HEK293 (cell line): ENCODE measurements around the gene FAM120B.

Experiments used
- CTCF ChIA-PET: fragments of 350-600 bp; formaldehyde crosslinking; extraction: SDS; loops from one replicate; lab custom pipeline; 2021; ENCODE audit warnings: antibody characterized with exemption; lab: Yijun Ruan, JAX
- POLR2A ChIA-PET: fragments of 300-600 bp; formaldehyde crosslinking; extraction: SDS; loops from one replicate; lab custom pipeline; 2020; ENCODE audit warnings: antibody characterized with exemption, inconsistent platforms; lab: Yijun Ruan, JAX
- H3K27ac ChIP-seq: fragments of 200-500 bp; sonication (Bioruptor generic); 2 replicates; pipeline ENCODE4 v1.5.1; 2014; ENCODE audit warnings: low read depth, low read length, control low read depth, inconsistent platforms; ENCODE audit errors: extremely low read depth
- H3K36me3 ChIP-seq, 2 experiments: fragments of 200-500 bp in 1 of 2; sonication (Bioruptor generic) in 1 of 2; 1 replicate in 1 of 2; 2 replicates in 1 of 2; pipeline ENCODE4 v1.5.1; 2014 to 2017; ENCODE audit warnings: inconsistent platforms in 2 of 2, low read length in 2 of 2; ENCODE audit not compliant: control insufficient read depth in 2 of 2, insufficient read depth in 1 of 2
- H3K4me1 ChIP-seq: fragments of 200-500 bp; sonication (Bioruptor generic); 2 replicates; pipeline ENCODE4 v1.5.1; 2014; ENCODE audit warnings: mild to moderate bottlenecking, low read length, inconsistent platforms; ENCODE audit not compliant: control insufficient read depth, insufficient read depth
- H3K4me3 ChIP-seq: 2 replicates; pipeline ENCODE4 v1.5.1; 2011; ENCODE audit warnings: low read depth, mild to moderate bottlenecking, control low read depth, low read length, moderate library complexity
- H3K9me3 ChIP-seq: fragments of 200-500 bp; sonication (Bioruptor generic); 2 replicates; pipeline ENCODE4 v1.5.1; 2014; ENCODE audit warnings: low read depth, low read length, inconsistent platforms; ENCODE audit not compliant: control insufficient read depth, insufficient read depth
- BCL11A ChIP-seq: fragments of 450-650 bp; formaldehyde crosslinking; IDR thresholded peaks from 2 replicates; pipeline ENCODE4 v1.5.1; 2016; ENCODE audit warnings: low read depth, missing biosample characterization, missing genetic modification characterization
- GFI1B ChIP-seq: fragments of 450-650 bp; formaldehyde crosslinking; IDR thresholded peaks from 2 replicates; pipeline ENCODE4 v1.5.1; 2016; ENCODE audit warnings: missing biosample characterization, missing genetic modification characterization
- KLF9 ChIP-seq: fragments of 450-650 bp; formaldehyde crosslinking; IDR thresholded peaks from 2 replicates; pipeline ENCODE4 v1.5.1; 2016; ENCODE audit warnings: missing biosample characterization, missing genetic modification characterization, low read depth
- MEIS1 ChIP-seq: sonication (generic); formaldehyde crosslinking; IDR thresholded peaks from 2 replicates; pipeline ENCODE4 v1.8.1; 2022; ENCODE audit warnings: missing genetic modification reagents, mild to moderate bottlenecking, borderline replicate concordance
- SALL2 ChIP-seq: fragments of 450-650 bp; formaldehyde crosslinking; IDR thresholded peaks from 2 replicates; pipeline ENCODE4 v1.5.0; 2017; ENCODE audit warnings: missing biosample characterization, mild to moderate bottlenecking, missing genetic modification characterization, borderline replicate concordance
- SP7 ChIP-seq: fragments of 450-650 bp; formaldehyde crosslinking; IDR thresholded peaks from 2 replicates; pipeline ENCODE4 v1.5.1; 2016; ENCODE audit warnings: missing biosample characterization, missing genetic modification characterization
- YY1 ChIP-seq: fragments of 450-650 bp; formaldehyde crosslinking; IDR thresholded peaks from 2 replicates; pipeline ENCODE4 v1.5.1; 2018; ENCODE audit warnings: missing biosample characterization, missing genetic modification characterization
- ZBTB17 ChIP-seq: fragments of 450-650 bp; formaldehyde crosslinking; IDR thresholded peaks from 2 replicates; pipeline ENCODE4 v1.5.1; 2016; ENCODE audit warnings: missing biosample characterization, missing genetic modification characterization
- ZNF18 ChIP-seq: fragments of 450-650 bp; formaldehyde crosslinking; IDR thresholded peaks from 2 replicates; pipeline ENCODE4 v1.5.1; 2016; ENCODE audit warnings: missing biosample characterization, missing genetic modification characterization
- ZNF19 ChIP-seq: fragments of 450-650 bp; formaldehyde crosslinking; IDR thresholded peaks from 2 replicates; pipeline ENCODE4; 2016; ENCODE audit warnings: missing biosample characterization, missing genetic modification characterization, low read depth
- ZNF2 ChIP-seq: fragments of 450-650 bp; formaldehyde crosslinking; IDR thresholded peaks from 2 replicates; pipeline ENCODE4 v1.5.1; 2016; ENCODE audit warnings: missing biosample characterization, missing genetic modification characterization
- ZNF311 ChIP-seq: fragments of 450-650 bp; formaldehyde crosslinking; IDR thresholded peaks from 2 replicates; pipeline ENCODE4 v1.5.1; 2017; ENCODE audit warnings: missing biosample characterization, missing genetic modification characterization, borderline replicate concordance
- ZNF335 ChIP-seq: fragments of 450-650 bp; formaldehyde crosslinking; conservative IDR thresholded peaks from 2 replicates; pipeline ENCODE4 v1.5.1; 2016; ENCODE audit warnings: missing biosample characterization, missing genetic modification characterization
- ZNF350 ChIP-seq: fragments of 450-650 bp; formaldehyde crosslinking; IDR thresholded peaks from 2 replicates; pipeline ENCODE4 v1.5.0; 2017; ENCODE audit warnings: missing biosample characterization, mild to moderate bottlenecking, missing genetic modification characterization
- ZNF391 ChIP-seq: fragments of 450-650 bp; formaldehyde crosslinking; IDR thresholded peaks from 2 replicates; pipeline ENCODE4 v1.5.1; 2016; ENCODE audit warnings: low read depth, missing biosample characterization, missing genetic modification characterization, borderline replicate concordance
- ZNF48 ChIP-seq: fragments of 450-650 bp; formaldehyde crosslinking; IDR thresholded peaks from 2 replicates; pipeline ENCODE4 v1.5.1; 2016; ENCODE audit warnings: missing biosample characterization, missing genetic modification characterization
- ZNF513 ChIP-seq: fragments of 450-650 bp; IDR thresholded peaks from 2 replicates; pipeline ENCODE4 v1.5.1; 2018; ENCODE audit warnings: missing biosample characterization, missing genetic modification characterization
- ZNF548 ChIP-seq: fragments of 450-650 bp; formaldehyde crosslinking; IDR thresholded peaks from 2 replicates; pipeline ENCODE4 v1.5.1; 2016; ENCODE audit warnings: missing biosample characterization, missing genetic modification characterization
- ZNF558 ChIP-seq: fragments of 450-650 bp; formaldehyde crosslinking; IDR thresholded peaks from 2 replicates; pipeline ENCODE4 v1.5.1; 2016; ENCODE audit warnings: missing biosample characterization, missing genetic modification characterization
- ZNF596 ChIP-seq: fragments of 450-650 bp; IDR thresholded peaks from 2 replicates; pipeline ENCODE4 v1.5.0; 2018; ENCODE audit warnings: missing biosample characterization, mild to moderate bottlenecking, missing genetic modification characterization, moderate library complexity
- ZNF621 ChIP-seq: fragments of 450-650 bp; formaldehyde crosslinking; IDR thresholded peaks from 2 replicates; pipeline ENCODE4 v1.5.1; 2017; ENCODE audit warnings: missing biosample characterization, missing genetic modification characterization
- ZNF623 ChIP-seq: fragments of 450-650 bp; formaldehyde crosslinking; IDR thresholded peaks from 2 replicates; pipeline ENCODE4 v1.5.1; 2016; ENCODE audit warnings: missing biosample characterization, missing genetic modification characterization
- ZNF626 ChIP-seq: fragments of 450-650 bp; sonication (Bioruptor Pico); formaldehyde crosslinking; IDR thresholded peaks from 2 replicates; pipeline ENCODE4 v1.5.1; 2018; ENCODE audit warnings: missing biosample characterization, missing genetic modification characterization, inconsistent platforms
- ZNF837 ChIP-seq: fragments of 450-650 bp; formaldehyde crosslinking; IDR thresholded peaks from 2 replicates; pipeline ENCODE4 v1.5.1; 2016; ENCODE audit warnings: missing biosample characterization, missing genetic modification characterization
- TF ChIP-seq, protein P1 (sequence below): fragments of 450-650 bp; formaldehyde crosslinking; IDR thresholded peaks from 2 replicates; pipeline ENCODE4 v1.5.1; 2016; ENCODE audit warnings: missing biosample characterization, missing genetic modification characterization
- TF ChIP-seq, protein P2 (sequence below): fragments of 450-650 bp; formaldehyde crosslinking; IDR thresholded peaks from 2 replicates; pipeline ENCODE4 v1.5.1; 2017; ENCODE audit warnings: missing biosample characterization, missing genetic modification characterization

The FAM120B gene

GRCh38 chr6:170294813-170295509, 11.6 kb upstream of the FAM120B start:
- ChIA-PET CTCF (interaction anchor here (0.6 to 3.2 kb wide), 6 partner anchors 17 to 464 kb away, joined by 3 to 21 read pairs (median 4); no protein-coding TSS in a partner anchor), POLR2A (no interaction called here)
- H3K9me3 ChIP-seq, result no peaks in the 10 kb centered on the region
- H3K4me1 ChIP-seq, result peaks cover 8% of the 10 kb centered on the region
- H3K4me3 ChIP-seq, result peak overlapping the region; percentile 49
- H3K27ac ChIP-seq, result peak overlapping the region; percentile 57; the same call in 1 of the 2 replicates
- H3K36me3 ChIP-seq, result no peaks in the 10 kb centered on the region
- TF ChIP-seq KLF9 (peak; percentile 64), ZBTB17 (tag by site-specific recombination) (0 out of 2 replicates have a peak, but pooled peaks have one; percentile 8), ZNF18 (tag by site-specific recombination) (peak; percentile 69; the same call in 1 of the 2 replicates), ZNF391 (no peak), ZNF335 (tag by site-specific recombination) (peak; percentile 82), ZNF19 (tag by site-specific recombination) (no peak), ZNF350 (tag by site-specific recombination) (no peak)
- TF ChIP-seq, all 188 proteins: peak for 4

GRCh38 chr6:170295510-170296422, 10.8 kb upstream of the FAM120B start:
- Histone ChIP-seq H3K9me3 (no peaks in the 10 kb centered on the region), H3K27ac (peak overlapping the region; percentile 57; the same call in 1 of the 2 replicates), H3K36me3 (no peaks in the 10 kb centered on the region), H3K4me3 (peak overlapping the region; percentile 49), H3K4me1 (peaks cover 8% of the 10 kb centered on the region)
- ChIA-PET POLR2A (no interaction called here), CTCF (interaction anchor here (0.6 to 1.8 kb wide), 4 partner anchors 46 to 454 kb away, joined by 3 to 7 read pairs (median 4); no protein-coding TSS in a partner anchor)
- TF ChIP-seq ZNF513 (tag by site-specific recombination) (no peak), MEIS1 (CRISPR knock-in tag) (no peak), ZNF626 (no peak), GFI1B (tag by site-specific recombination) (no peak), KLF9 (peak; percentile 81), SALL2 (tag by site-specific recombination) (no peak), BCL11A (tag by site-specific recombination) (no peak), ZNF621 (tag by site-specific recombination) (no peak), ZNF837 (tag by site-specific recombination) (no peak), ZNF596 (tag by site-specific recombination) (no peak), ZNF311 (no peak), YY1 (tag by site-specific recombination) (no peak), ZNF548 (tag by site-specific recombination) (no peak), ZNF623 (no peak), ZNF558 (tag by site-specific recombination) (no peak), ZNF48 (tag by site-specific recombination) (no peak), SP7 (tag by site-specific recombination) (peak; percentile 69; the same call in 1 of the 2 replicates), ZNF2 (peak; percentile 45; the same call in 1 of the 2 replicates)
- TF ChIP-seq, protein P1, sequence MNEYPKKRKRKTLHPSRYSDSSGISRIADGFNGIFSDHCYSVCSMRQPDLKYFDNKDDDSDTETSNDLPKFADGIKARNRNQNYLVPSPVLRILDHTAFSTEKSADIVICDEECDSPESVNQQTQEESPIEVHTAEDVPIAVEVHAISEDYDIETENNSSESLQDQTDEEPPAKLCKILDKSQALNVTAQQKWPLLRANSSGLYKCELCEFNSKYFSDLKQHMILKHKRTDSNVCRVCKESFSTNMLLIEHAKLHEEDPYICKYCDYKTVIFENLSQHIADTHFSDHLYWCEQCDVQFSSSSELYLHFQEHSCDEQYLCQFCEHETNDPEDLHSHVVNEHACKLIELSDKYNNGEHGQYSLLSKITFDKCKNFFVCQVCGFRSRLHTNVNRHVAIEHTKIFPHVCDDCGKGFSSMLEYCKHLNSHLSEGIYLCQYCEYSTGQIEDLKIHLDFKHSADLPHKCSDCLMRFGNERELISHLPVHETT (tag by site-specific recombination), result no peak
- TF ChIP-seq, protein P2, sequence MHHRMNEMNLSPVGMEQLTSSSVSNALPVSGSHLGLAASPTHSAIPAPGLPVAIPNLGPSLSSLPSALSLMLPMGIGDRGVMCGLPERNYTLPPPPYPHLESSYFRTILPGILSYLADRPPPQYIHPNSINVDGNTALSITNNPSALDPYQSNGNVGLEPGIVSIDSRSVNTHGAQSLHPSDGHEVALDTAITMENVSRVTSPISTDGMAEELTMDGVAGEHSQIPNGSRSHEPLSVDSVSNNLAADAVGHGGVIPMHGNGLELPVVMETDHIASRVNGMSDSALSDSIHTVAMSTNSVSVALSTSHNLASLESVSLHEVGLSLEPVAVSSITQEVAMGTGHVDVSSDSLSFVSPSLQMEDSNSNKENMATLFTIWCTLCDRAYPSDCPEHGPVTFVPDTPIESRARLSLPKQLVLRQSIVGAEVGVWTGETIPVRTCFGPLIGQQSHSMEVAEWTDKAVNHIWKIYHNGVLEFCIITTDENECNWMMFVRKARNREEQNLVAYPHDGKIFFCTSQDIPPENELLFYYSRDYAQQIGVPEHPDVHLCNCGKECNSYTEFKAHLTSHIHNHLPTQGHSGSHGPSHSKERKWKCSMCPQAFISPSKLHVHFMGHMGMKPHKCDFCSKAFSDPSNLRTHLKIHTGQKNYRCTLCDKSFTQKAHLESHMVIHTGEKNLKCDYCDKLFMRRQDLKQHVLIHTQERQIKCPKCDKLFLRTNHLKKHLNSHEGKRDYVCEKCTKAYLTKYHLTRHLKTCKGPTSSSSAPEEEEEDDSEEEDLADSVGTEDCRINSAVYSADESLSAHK (tag by site-specific recombination), result no peak
